GM12878 (cell line): ENCODE results near the gene COMMD1. TPM values are rescaled to one million over a fixed set of nuclear protein-coding genes. Genes with fewer than 3 reads are reported as not detected.

Source experiments
- ATAC-seq: fragments of 200-7000 bp; cut with Tn5 transposase; 3 replicates; pipeline ENCODE4 v1.9.1; 2020; ENCODE audit warnings: mild to moderate bottlenecking, moderate library complexity
- BruUV-seq: library from RNA; stranded (reverse); fragments of 400-500 nt; replicated peaks from 2 replicates; lab custom pipeline; 2021; lab: Mats Ljungman, UMichigan
- CTCF ChIA-PET: fragments of 300-600 bp; sonication (Branson Sonifier 250); formaldehyde crosslinking; extraction: SDS; loops from one replicate; lab custom pipeline; 2021; ENCODE audit warnings: inconsistent platforms; lab: Yijun Ruan, JAX
- POLR2A ChIA-PET: fragments of 350-600 bp; formaldehyde crosslinking; extraction: SDS; loops from one replicate; lab custom pipeline; 2021; ENCODE audit warnings: inconsistent platforms; lab: Charles Lee
- RAD21 ChIA-PET: fragments of 300-600 bp; sonication (Branson Sonifier 250); formaldehyde crosslinking; loops from one replicate; lab custom pipeline; 2023; ENCODE audit warnings: antibody characterized with exemption; ENCODE audit not compliant: unreplicated experiment; lab: Charles Lee
- SMC1A ChIA-PET: fragments of 300-600 bp; sonication (Branson Sonifier 250); formaldehyde crosslinking; loops from one replicate; lab custom pipeline; 2023; ENCODE audit not compliant: unreplicated experiment, uncharacterized antibody; lab: Charles Lee
- DNase-seq: peaks from one replicate; pipeline ENCODE4 v3.0.0-alpha.2; 2011; ENCODE audit warnings: low read depth, low spot score
- FAIRE-seq: peaks from 3 replicates; lab custom pipeline; 2011; peaks lifted over from hg19 to GRCh38; lab: Jason Lieb, UNC
- H2AFZ ChIP-seq: 2 replicates; pipeline ENCODE4 v1.6.0; 2011; ENCODE audit warnings: low read depth, low read length, control low read depth; ENCODE audit not compliant: control insufficient read depth
- H3K27ac ChIP-seq: 2 replicates; pipeline ENCODE4 v1.5.1; 2011; ENCODE audit warnings: control low read depth; ENCODE audit not compliant: control insufficient read depth, insufficient read depth
- H3K27me3 ChIP-seq, 2 experiments: replicated peaks in 1 of 2; 2 replicates each; pipeline versions ENCODE4 v1.6.0 to v1.6.1; 2011; ENCODE audit warnings: low read length in 1 of 2; ENCODE audit not compliant: control insufficient read depth in 2 of 2, insufficient read depth in 2 of 2
- H3K36me3 ChIP-seq, 2 experiments: 2 replicates each; pipeline ENCODE4 v1.5.1; 2011; ENCODE audit warnings: low read length in 1 of 2; ENCODE audit not compliant: control insufficient read depth in 2 of 2, insufficient read depth in 2 of 2
- H3K4me1 ChIP-seq: 2 replicates; pipeline ENCODE4 v1.6.1; 2011; ENCODE audit warnings: mild to moderate bottlenecking, low read length, moderate library complexity, mixed read lengths; ENCODE audit not compliant: control insufficient read depth, insufficient read depth
- H3K4me2 ChIP-seq: 2 replicates; pipeline ENCODE4 v1.6.0; 2011; ENCODE audit warnings: control low read depth; ENCODE audit not compliant: control insufficient read depth, insufficient read depth
- H3K4me3 ChIP-seq: fragments of 200-600 bp; sonication (generic); 2 replicates; pipeline ENCODE4 v1.5.1; 2016
- H3K79me2 ChIP-seq: 2 replicates; pipeline ENCODE4 v1.6.0; 2011; ENCODE audit warnings: low read length; ENCODE audit not compliant: control insufficient read depth, insufficient read depth
- H3K9ac ChIP-seq: 2 replicates; pipeline ENCODE4 v1.8.0; 2011; ENCODE audit warnings: low read length, control low read depth, mixed read lengths; ENCODE audit not compliant: control insufficient read depth, insufficient read depth
- H3K9me3 ChIP-seq: replicated peaks from 3 replicates; pipeline ENCODE4 v1.5.1; 2011; ENCODE audit warnings: mild to moderate bottlenecking, low read length; ENCODE audit not compliant: control insufficient read depth, insufficient read depth
- H4K20me1 ChIP-seq: 2 replicates; pipeline ENCODE4 v1.6.0; 2011; ENCODE audit not compliant: control insufficient read depth, insufficient read depth
- CHD4 ChIP-seq: fragments of 200-600 bp; sonication (generic); IDR thresholded peaks from 2 replicates; pipeline ENCODE4 v1.6.1; 2016; ENCODE audit warnings: mild to moderate bottlenecking
- EGR1 ChIP-seq, 2 experiments: IDR thresholded peaks; 1 replicate in 1 of 2; 2 replicates in 1 of 2; pipeline ENCODE4 v1.6.1; 2011 to 2012; ENCODE audit warnings: low read depth in 2 of 2, low read length in 2 of 2, borderline replicate concordance in 1 of 2, mild to moderate bottlenecking in 1 of 2, moderate library complexity in 1 of 2
- EP300 ChIP-seq, 2 experiments: fragments of 150-350 bp in 1 of 2; IDR thresholded peaks; 2 replicates each; pipeline ENCODE4 v1.6.1; 2011 to 2012; ENCODE audit warnings: low read depth in 2 of 2, low read length in 2 of 2, borderline replicate concordance in 1 of 2, improper control_type of control experiment in 1 of 2, inconsistent platforms in 1 of 2; ENCODE audit not compliant: control insufficient read depth in 1 of 2
- ESRRA ChIP-seq: IDR thresholded peaks from 2 replicates; pipeline ENCODE4 v1.6.1; 2012; ENCODE audit warnings: mild to moderate bottlenecking, low read length, improper control_type of control experiment
- MEF2A ChIP-seq: IDR thresholded peaks from 2 replicates; pipeline ENCODE4 v1.6.1; 2011; ENCODE audit warnings: low read depth, mild to moderate bottlenecking, low read length, moderate library complexity; ENCODE audit not compliant: insufficient read depth
- NR2C1 ChIP-seq: fragments of 450-650 bp; IDR thresholded peaks from 2 replicates; pipeline ENCODE4 v1.6.1; 2017; ENCODE audit warnings: antibody characterized with exemption, mild to moderate bottlenecking, moderate library complexity
- RAD21 ChIP-seq: IDR thresholded peaks from 2 replicates; pipeline ENCODE4 v1.6.1; 2011; ENCODE audit warnings: mild to moderate bottlenecking, low read depth, low read length, moderate library complexity; ENCODE audit not compliant: insufficient read depth
- RFX5 ChIP-seq: IDR thresholded peaks from 2 replicates; pipeline ENCODE4 v1.6.1; 2011; ENCODE audit warnings: low read depth, low read length, improper control_type of control experiment
- RUNX3 ChIP-seq: IDR thresholded peaks from 2 replicates; pipeline ENCODE4 v1.6.1; 2012; ENCODE audit warnings: low read length, inconsistent platforms
- SMC3 ChIP-seq: IDR thresholded peaks from 2 replicates; pipeline ENCODE4 v1.6.1; 2011; ENCODE audit warnings: low read length, improper control_type of control experiment, borderline replicate concordance
- STAT3 ChIP-seq: IDR thresholded peaks from 2 replicates; pipeline ENCODE4 v1.6.1; 2011; ENCODE audit warnings: low read depth, low read length, improper control_type of control experiment
- TAF1 ChIP-seq: IDR thresholded peaks from 2 replicates; pipeline ENCODE4 v1.6.1; 2011; ENCODE audit warnings: mild to moderate bottlenecking, low read depth, low read length, borderline replicate concordance
- TCF3 ChIP-seq: IDR thresholded peaks from 2 replicates; pipeline ENCODE4 v1.6.1; 2012; ENCODE audit warnings: low read depth, mild to moderate bottlenecking, low read length, borderline replicate concordance; ENCODE audit not compliant: insufficient read depth
- TCF7 ChIP-seq: IDR thresholded peaks from 2 replicates; pipeline ENCODE4 v1.6.1; 2014; ENCODE audit warnings: antibody characterized with exemption, borderline replicate concordance
- ZNF24 ChIP-seq: fragments of 450-650 bp; IDR thresholded peaks from 2 replicates; pipeline ENCODE4 v1.6.1; 2017; ENCODE audit warnings: antibody characterized with exemption, mild to moderate bottlenecking
- ZNF274 ChIP-seq: IDR thresholded peaks from one replicate; pipeline ENCODE4 v1.8.0; 2011; ENCODE audit not compliant: insufficient read length, insufficient read depth
- WGBS: methylation state at CpG from one replicate; pipeline ENCODE4 v1.1.6; 2016; ENCODE audit warnings: low lambda C conversion rate; ENCODE audit not compliant: insufficient replicate concordance, insufficient coverage; ENCODE audit errors: missing lambda C conversion rate; 5-methylcytosine and 5-hydroxymethylcytosine counted together
- in situ Hi-C: fragments of 300-500 bp; cut with MboI; formaldehyde crosslinking; loops from 9 replicates; pipeline ENCODE4 v1.14.3; 2018; ENCODE audit warnings: mixed read lengths
- intact Hi-C: fragments of 100-400 bp; cut with micrococcal nuclease; formaldehyde crosslinking; loops from one replicate; pipeline ENCODE4 v1.14.2; 2022; ENCODE audit not compliant: unreplicated experiment
- polyA plus RNA-seq, 11 experiments: library from polyadenylated mRNA; depleted of rRNA in 4 of 11; unstranded in 6 of 11; stranded (reverse) in 5 of 11; fragments of >200 nt; fragmentation: Nextera tagmentation in 4 of 11; fragmentation: Illumina TruSeq in 1 of 11; extraction: Ambion mirVana in 4 of 11; extraction: Trizol in 1 of 11; gene quantifications; 1 replicate in 1 of 11; 2 replicates in 10 of 11; pipeline versions ENCODE4 v1.2.1 to v1.2.3, GENCODE V29; 2011 to 2016; ENCODE audit warnings: inconsistent platforms in 2 of 11, missing spikeins in 2 of 11, low read depth in 1 of 11
- total RNA-seq, 4 experiments: library from RNA; depleted of rRNA in 3 of 4; stranded (reverse); fragments of >200 nt in 3 of 4; fragmentation: Illumina TruSeq in 1 of 4; extraction: Trizol in 1 of 4; gene quantifications; 2 replicates each; pipeline versions ENCODE4 v1.2.1 to v1.2.3, GENCODE V29; 2013 to 2021
- TF ChIP-seq, protein P1 (sequence below): fragments of 450-650 bp; IDR thresholded peaks from 2 replicates; pipeline ENCODE4 v1.6.1; 2016; ENCODE audit warnings: mild to moderate bottlenecking

Gene COMMD1
- total and polyA plus RNA-seq, 10 of the 15 experiments (the other 5 are each of a cell fraction or from before 2014, with no cell fraction given): 39.7 to 210 (median 53.7) TPM

- no peak overlapping the region for H3K4me3 ChIP-seq
- peak; percentile 44 for FAIRE-seq
- ChIA-PET POLR2A (interaction anchor here (1.3 to 1.4 kb wide), 2 partner anchors 18 to 45 kb away, joined by 3 read pairs; partner anchors contain the start of gene B3GNT2), CTCF (interaction anchor here (1.0 to 2.1 kb wide), 2 partner anchors 110 to 157 kb away, joined by 3 to 9 read pairs; no protein-coding TSS in a partner anchor), RAD21 (interaction anchor here (0.7 to 1.3 kb wide), 2 partner anchors 49 to 50 kb away, joined by 4 to 6 read pairs; no protein-coding TSS in a partner anchor), SMC1A (interaction anchor here (0.8 to 2.5 kb wide), 7 partner anchors 8 to 262 kb away, joined by 3 to 8 read pairs (median 5); no protein-coding TSS in a partner anchor)
- H3K4me2 ChIP-seq: no peak overlapping the region; the same call in 1 of the 2 replicates
- no peaks in the 10 kb centered on the region; a peak in 1 of 4 replicates for H3K36me3 ChIP-seq
- H3K27ac ChIP-seq: peak overlapping the region; percentile 91
- DNase-seq: no peak
- H3K27me3 ChIP-seq: no peaks in the 10 kb centered on the region
- no peaks in the 10 kb centered on the region for H4K20me1 ChIP-seq
- ATAC-seq: peak; percentile 34
- H3K9me3 ChIP-seq: peaks cover 2% of the 10 kb centered on the region; the same call in 1 of the 3 replicates
- no TSS peak for BruUV-seq
- intact Hi-C loops: no loop called here
- in situ Hi-C loops: no loop called here
- H3K79me2 ChIP-seq: peaks cover 26% of the 10 kb centered on the region
- peak overlapping the region; percentile 29 for H2AFZ ChIP-seq
- peaks cover 33% of the 10 kb centered on the region for H3K4me1 ChIP-seq
- peak overlapping the region; percentile 70; the same call in 1 of the 2 replicates for H3K9ac ChIP-seq
- TF ChIP-seq MEF2A (no peak), EGR1 (IDR thresholded peaks at IDR 0.05; ENCODE audit: borderline replicate concordance in 1 of 2, low read depth in 2 of 2, low read length in 2 of 2) (no peak), RUNX3 (peak; percentile 83), ZNF274 (no peak), EP300 (IDR thresholded peaks at IDR 0.05; ENCODE audit: borderline replicate concordance in 1 of 2, control insufficient read depth in 1 of 2, low read depth in 2 of 2, low read length in 2 of 2) (0 out of 4 replicates have a peak, but pooled peaks of 1 of the 2 experiments have one; percentile 10), RFX5 (no peak), SMC3 (peak; percentile 20; the same call in 1 of the 2 replicates), CHD4 (no peak), STAT3 (no peak), ZNF24 (no peak), RAD21 (peak; percentile 49; the same call in 1 of the 2 replicates), TAF1 (no peak), TCF7 (no peak), TCF3 (no peak), ESRRA (no peak), NR2C1 (no peak)
- TF ChIP-seq, protein P1, sequence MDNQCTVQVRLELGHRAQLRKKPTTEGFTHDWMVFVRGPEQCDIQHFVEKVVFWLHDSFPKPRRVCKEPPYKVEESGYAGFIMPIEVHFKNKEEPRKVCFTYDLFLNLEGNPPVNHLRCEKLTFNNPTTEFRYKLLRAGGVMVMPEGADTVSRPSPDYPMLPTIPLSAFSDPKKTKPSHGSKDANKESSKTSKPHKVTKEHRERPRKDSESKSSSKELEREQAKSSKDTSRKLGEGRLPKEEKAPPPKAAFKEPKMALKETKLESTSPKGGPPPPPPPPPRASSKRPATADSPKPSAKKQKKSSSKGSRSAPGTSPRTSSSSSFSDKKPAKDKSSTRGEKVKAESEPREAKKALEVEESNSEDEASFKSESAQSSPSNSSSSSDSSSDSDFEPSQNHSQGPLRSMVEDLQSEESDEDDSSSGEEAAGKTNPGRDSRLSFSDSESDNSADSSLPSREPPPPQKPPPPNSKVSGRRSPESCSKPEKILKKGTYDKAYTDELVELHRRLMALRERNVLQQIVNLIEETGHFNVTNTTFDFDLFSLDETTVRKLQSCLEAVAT: peak; percentile 42; the same call in 1 of the 2 replicates
- TF ChIP-seq, all 136 proteins: peak for 5
- WGBS: 76% methylated on average over 6 of the region's 6 CpGs
These were observed 245.3 kb downstream of the COMMD1 start for GRCh38 chr2:62150597-62151305.
